Measurements from ENCODE around the gene XK. TPM values are rescaled to one million over a fixed set of nuclear protein-coding genes. Genes with fewer than 3 reads are reported as not detected.

The XK gene
- total and polyA plus RNA-seq, 2 donors (not counting 1 experiment from before 2014, with no cell fraction given), result 0.15 to 0.30 TPM

DNA sequence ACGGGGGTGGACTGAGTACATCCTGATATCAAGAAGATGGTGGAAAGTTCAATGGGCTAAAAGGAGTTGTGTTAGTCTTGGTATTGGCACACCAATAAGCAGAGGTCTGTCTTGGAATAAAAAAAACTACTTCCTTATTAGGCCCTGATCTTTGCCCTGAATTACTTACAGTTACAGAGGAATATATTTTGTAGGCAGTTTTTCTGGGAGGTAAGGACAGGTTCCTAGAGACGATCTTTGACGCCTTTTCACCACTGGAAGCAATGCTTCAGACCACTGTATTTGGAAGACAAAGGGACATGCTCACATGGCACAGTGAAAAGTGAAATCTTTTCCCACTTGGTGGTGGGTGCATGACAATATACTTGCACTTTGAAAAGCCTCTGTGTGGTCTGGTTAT, 618 bp upstream of the XK start:
- Mint-ChIP-seq H3K4me3 (peak overlapping the region; percentile 70), H3K4me1 (no peaks in the 10 kb centered on the region), H3K9me3 (ENCODE audit: insufficient read depth) (no peaks in the 10 kb centered on the region), H3K27ac (no peak overlapping the region), H3K27me3 (no peaks in the 10 kb centered on the region)
- peaks cover 0 to 3% of the 10 kb centered on the region in 2 donors for H3K4me1 ChIP-seq (ENCODE audit: control insufficient read depth in 2 of 2, insufficient read depth in 2 of 2, low read length in 2 of 2)
- ATAC-seq (ENCODE audit: low read depth), result no peak
- DNase-seq, result no peak
- H3K27me3 ChIP-seq (replicated peaks in 1 of 4; ENCODE audit: control extremely low read depth in 1 of 4, control insufficient read depth in 3 of 4, insufficient read depth in 4 of 4, low read length in 3 of 4), result peaks cover 0 to 7% (median 0%) of the 10 kb centered on the region in 4 experiments
- H3K27ac ChIP-seq (ENCODE audit: low read length in 2 of 2), result no peak overlapping the region
- peak overlapping the region in 3 of 5 experiments; percentile 41 to 55 (median 52) for H3K4me3 ChIP-seq (ENCODE audit: control extremely low read depth in 1 of 5, extremely low read depth in 1 of 5, insufficient read depth in 1 of 5, low read depth in 2 of 5, low read length in 4 of 5)
- no peaks in the 10 kb centered on the region for H3K79me2 ChIP-seq (ENCODE audit: control insufficient read depth, insufficient read depth, low read length)
- H3K36me3 ChIP-seq (replicated peaks in 1 of 2; ENCODE audit: control extremely low read depth in 1 of 2, control insufficient read depth in 1 of 2, extremely low read depth in 1 of 2, insufficient read depth in 2 of 2, low read length in 1 of 2), result no peaks in the 10 kb centered on the region
- peak overlapping the region; percentile 71 for H3K4me2 ChIP-seq (replicated peaks; ENCODE audit: low read depth, low read length, poor library complexity, severe bottlenecking)
- ChIA-PET CTCF (no interaction called here), POLR2A (no interaction called here)
- TF ChIP-seq CTCF (IDR thresholded peaks at IDR 0.05) (no peak), EZH2 (IDR thresholded peaks at IDR 0.05; ENCODE audit: borderline replicate concordance, insufficient read depth, low read depth, low read length, poor library complexity, severe bottlenecking) (no peak)
- intact Hi-C loops (cut with micrococcal nuclease), result loop anchor here (5.0 kb wide), 1 partner anchor 142 kb away; no protein-coding TSS in a partner anchor
- H2AFZ ChIP-seq (ENCODE audit: insufficient read depth, low read depth, low read length, poor library complexity, severe bottlenecking), result peak overlapping the region; percentile 62
- peak overlapping the region; percentile 53 for H3K9ac ChIP-seq (ENCODE audit: low read length)
- no CpG with 5 or more reads among the region's 3 CpGs for WGBS (ENCODE audit: insufficient coverage)
- H4K20me1 ChIP-seq (ENCODE audit: control insufficient read depth, insufficient read depth, low read length, poor library complexity, severe bottlenecking), result no peaks in the 10 kb centered on the region
- no peaks in the 10 kb centered on the region for H3K9me3 ChIP-seq (ENCODE audit: control extremely low read depth in 1 of 3, control insufficient read depth in 2 of 3, insufficient read depth in 1 of 3, low read length in 2 of 3)

- CTCF ChIA-PET, result no interaction called here
- peak overlapping the region; percentile 87 for H3K4me3 Mint-ChIP-seq
These were observed 891 bp downstream of the XK start for GRCh38 chrX:37686369-37686995.

More at GRCh38 chrX:37686369-37686995, 891 bp downstream of the XK start:
- ATAC-seq (ENCODE audit: low read depth), result no peak
- peak overlapping the region; percentile 62 for H2AFZ ChIP-seq (ENCODE audit: insufficient read depth, low read depth, low read length, poor library complexity, severe bottlenecking)
- TF ChIP-seq CTCF (IDR thresholded peaks at IDR 0.05) (no peak), EZH2 (IDR thresholded peaks at IDR 0.05; ENCODE audit: borderline replicate concordance, insufficient read depth, low read depth, low read length, poor library complexity, severe bottlenecking) (no peak)
- intact Hi-C loops (cut with micrococcal nuclease), result loop anchor here (5.0 kb wide), 1 partner anchor 141 kb away; no protein-coding TSS in a partner anchor
- H3K27ac Mint-ChIP-seq, result no peak overlapping the region
- no peak for DNase-seq
- no peaks in the 10 kb centered on the region for H3K9me3 ChIP-seq (ENCODE audit: control extremely low read depth in 1 of 3, control insufficient read depth in 2 of 3, insufficient read depth in 1 of 3, low read length in 2 of 3)
- no peaks in the 10 kb centered on the region for H4K20me1 ChIP-seq (ENCODE audit: control insufficient read depth, insufficient read depth, low read length, poor library complexity, severe bottlenecking)
- H3K9me3 Mint-ChIP-seq (ENCODE audit: insufficient read depth), result no peaks in the 10 kb centered on the region
- H3K4me2 ChIP-seq (replicated peaks; ENCODE audit: low read depth, low read length, poor library complexity, severe bottlenecking), result peak overlapping the region; percentile 71
- H3K27ac ChIP-seq (ENCODE audit: low read length in 2 of 2), result no peak overlapping the region
- POLR2A ChIA-PET, result no interaction called here
- H3K79me2 ChIP-seq (ENCODE audit: control insufficient read depth, insufficient read depth, low read length), result no peaks in the 10 kb centered on the region
- peaks cover 0 to 3% of the 10 kb centered on the region in 2 donors for H3K4me1 ChIP-seq (ENCODE audit: control insufficient read depth in 2 of 2, insufficient read depth in 2 of 2, low read length in 2 of 2)
- peak overlapping the region in 1 of 5 experiments; percentile 55 for H3K4me3 ChIP-seq (ENCODE audit: control extremely low read depth in 1 of 5, extremely low read depth in 1 of 5, insufficient read depth in 1 of 5, low read depth in 2 of 5, low read length in 4 of 5)
- no peaks in the 10 kb centered on the region for H3K4me1 Mint-ChIP-seq
- H3K9ac ChIP-seq (ENCODE audit: low read length), result no peak overlapping the region
- H3K27me3 ChIP-seq (replicated peaks in 1 of 4; ENCODE audit: control extremely low read depth in 1 of 4, control insufficient read depth in 3 of 4, insufficient read depth in 4 of 4, low read length in 3 of 4), result peaks cover 0 to 7% (median 0%) of the 10 kb centered on the region in 4 experiments
- no peaks in the 10 kb centered on the region for H3K27me3 Mint-ChIP-seq
- H3K36me3 ChIP-seq (replicated peaks in 1 of 2; ENCODE audit: control extremely low read depth in 1 of 2, control insufficient read depth in 1 of 2, extremely low read depth in 1 of 2, insufficient read depth in 2 of 2, low read length in 1 of 2), result no peaks in the 10 kb centered on the region
- WGBS (ENCODE audit: insufficient coverage), result no CpG with 5 or more reads among the region's 9 CpGs
